H1 (cell line): ENCODE data around the gene NMRAL1. TPM values are rescaled to one million over a fixed set of nuclear protein-coding genes. Genes with fewer than 3 reads are reported as not detected.

Source experiments
- RAD21 ChIP-seq, 2 experiments: IDR thresholded peaks in 1 of 2; conservative IDR thresholded peaks in 1 of 2; 2 replicates each; pipeline ENCODE4 v1.6.1; 2011; ENCODE audit warnings: low read depth in 2 of 2, low read length in 2 of 2, improper control_type of control experiment in 1 of 2, inconsistent platforms in 1 of 2, mild to moderate bottlenecking in 1 of 2, moderate library complexity in 1 of 2
- polyA plus RNA-seq, 7 experiments: library from polyadenylated mRNA; depleted of rRNA in 3 of 7; stranded (reverse) in 5 of 7; unstranded in 2 of 7; fragments of >200 nt in 5 of 7; fragments of 200-250 nt in 2 of 7; gene quantifications; 1 replicate in 5 of 7; 2 replicates in 1 of 7; 4 replicates in 1 of 7; pipeline versions ENCODE4 v1.2.1 to v1.2.3, GENCODE V29; 2011 to 2013; ENCODE audit warnings: missing spikeins in 2 of 7, mixed read lengths in 2 of 7
- total RNA-seq: library from RNA; stranded (reverse); fragmentation: NEBNext Ultra II Directional; extraction: Animal tissue kit (Norgen Biotek cat#: 25700); gene quantifications from 2 replicates; pipeline ENCODE4 v1.2.1, GENCODE V29; 2021
- TF ChIP-seq, protein P1 (sequence below): IDR thresholded peaks from 2 replicates; pipeline ENCODE4 v1.6.1; 2011; ENCODE audit warnings: low read depth, mild to moderate bottlenecking, low read length; ENCODE audit not compliant: insufficient read depth

NMRAL1 gene
- total and polyA plus RNA-seq, 2 of the 8 experiments (the other 6 are each of a cell fraction or from before 2014, with no cell fraction given), result 66.8 to 143 TPM

DNA sequence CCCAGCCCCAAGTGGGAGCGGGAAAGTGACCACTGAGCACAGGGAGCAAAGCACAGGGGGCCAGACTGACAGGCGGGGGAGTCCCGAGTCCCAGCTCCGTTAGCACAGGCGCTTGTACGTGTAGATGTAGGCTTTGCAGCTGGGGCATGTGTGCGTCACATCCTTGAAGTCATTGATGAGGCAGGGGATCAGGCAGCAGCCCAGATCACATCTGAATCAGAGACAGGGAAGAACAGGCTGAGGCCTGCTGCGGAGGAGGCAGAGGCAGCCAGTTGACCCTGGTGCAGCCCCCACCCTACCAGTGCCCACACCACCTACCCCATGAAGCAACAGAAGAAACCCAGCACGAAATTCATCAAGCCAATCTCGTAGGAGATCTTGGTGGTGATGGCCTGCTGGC is 38.0 kb upstream of the NMRAL1 start (continued):
- TF ChIP-seq, protein P1, sequence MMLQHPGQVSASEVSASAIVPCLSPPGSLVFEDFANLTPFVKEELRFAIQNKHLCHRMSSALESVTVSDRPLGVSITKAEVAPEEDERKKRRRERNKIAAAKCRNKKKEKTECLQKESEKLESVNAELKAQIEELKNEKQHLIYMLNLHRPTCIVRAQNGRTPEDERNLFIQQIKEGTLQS, result no peak
- no peak for TF ChIP-seq RAD21 (IDR thresholded peaks at IDR 0.05 in 1 of 2, conservative IDR thresholded peaks at IDR 0.05 in 1 of 2; ENCODE audit: low read depth in 2 of 2, low read length in 2 of 2)
- TF ChIP-seq, all 59 proteins: peak for 0
